IMR-90 (cell line): ENCODE results near the gene GNAT1. TPM values are rescaled to one million over a fixed set of nuclear protein-coding genes. Genes with fewer than 3 reads are reported as not detected.

Experiments used
- ATAC-seq: fragments of 200-7000 bp; cut with Tn5 transposase; 2 replicates; pipeline ENCODE4 v1.9.1; 2020; ENCODE audit warnings: low read depth, mild to moderate bottlenecking, moderate library complexity
- BruUV-seq: library from RNA; stranded (reverse); fragments of 400-500 nt; replicated peaks from 2 replicates; lab custom pipeline; 2021; lab: Mats Ljungman, UMichigan
- CTCF ChIA-PET: fragments of 300-600 bp; formaldehyde crosslinking; extraction: SDS; loops from one replicate; lab custom pipeline; 2021; ENCODE audit warnings: antibody characterized with exemption; lab: Yijun Ruan, JAX
- POLR2A ChIA-PET: fragments of 300-600 bp; sonication (Branson Sonifier 250); formaldehyde crosslinking; loops from one replicate; lab custom pipeline; 2022; ENCODE audit warnings: antibody characterized with exemption; ENCODE audit not compliant: unreplicated experiment; lab: Charles Lee
- DNase-seq: peaks from one replicate; pipeline ENCODE4 v3.0.0; 2013
- H2AFZ ChIP-seq: replicated peaks from 2 replicates; pipeline ENCODE3; 2013; ENCODE audit warnings: low read length, mild to moderate bottlenecking; ENCODE audit not compliant: poor library complexity
- H2AK5ac ChIP-seq: 2 replicates; pipeline ENCODE4 v1.6.1; 2013; ENCODE audit warnings: low read depth, low read length, inconsistent platforms
- H2AK9ac ChIP-seq: replicated peaks from 2 replicates; pipeline ENCODE3; 2013; ENCODE audit warnings: mild to moderate bottlenecking, low read depth, low read length, moderate library complexity; ENCODE audit not compliant: poor library complexity
- H2BK120ac ChIP-seq: 2 replicates; pipeline ENCODE4 v1.6.1; 2013; ENCODE audit warnings: low read depth, low read length, inconsistent platforms
- H2BK15ac ChIP-seq: 3 replicates; pipeline ENCODE4 v1.6.1; 2013; ENCODE audit warnings: low read depth, low read length, inconsistent platforms
- H2BK20ac ChIP-seq: 2 replicates; pipeline ENCODE4 v1.6.1; 2013; ENCODE audit warnings: low read depth, mild to moderate bottlenecking, inconsistent platforms, low read length, moderate library complexity
- H2BK5ac ChIP-seq: 2 replicates; pipeline ENCODE4 v1.6.1; 2013; ENCODE audit warnings: mild to moderate bottlenecking, low read depth, low read length, inconsistent platforms; ENCODE audit not compliant: poor library complexity, severe bottlenecking
- H3K14ac ChIP-seq: replicated peaks from 2 replicates; pipeline ENCODE4 v1.6.1; 2013; ENCODE audit warnings: low read depth, low read length, inconsistent platforms
- H3K18ac ChIP-seq: 2 replicates; pipeline ENCODE4 v1.6.1; 2013; ENCODE audit warnings: low read depth, low read length, control low read depth
- H3K23ac ChIP-seq: 2 replicates; pipeline ENCODE4 v1.6.1; 2013; ENCODE audit warnings: low read depth, low read length, inconsistent platforms
- H3K27ac ChIP-seq: 2 replicates; pipeline ENCODE4 v1.5.1; 2013; ENCODE audit warnings: mild to moderate bottlenecking, control low read depth, low read length; ENCODE audit not compliant: insufficient read depth
- H3K27me3 ChIP-seq: 2 replicates; pipeline ENCODE4 v1.6.1; 2013; ENCODE audit warnings: low read length; ENCODE audit not compliant: control insufficient read depth, insufficient read depth
- H3K36me3 ChIP-seq: 2 replicates; pipeline ENCODE4 v1.6.1; 2013; ENCODE audit warnings: low read length, mixed read lengths; ENCODE audit not compliant: control insufficient read depth, insufficient read depth
- H3K4ac ChIP-seq: 2 replicates; pipeline ENCODE4 v1.6.1; 2013; ENCODE audit warnings: low read depth, low read length, inconsistent platforms
- H3K4me1 ChIP-seq: 2 replicates; pipeline ENCODE4 v1.6.1; 2013; ENCODE audit warnings: low read length, mixed read lengths; ENCODE audit not compliant: control insufficient read depth, insufficient read depth
- H3K4me2 ChIP-seq: 2 replicates; pipeline ENCODE4 v1.6.1; 2013; ENCODE audit warnings: low read depth, mild to moderate bottlenecking, control low read depth, low read length, moderate library complexity
- H3K4me3 ChIP-seq: 2 replicates; pipeline ENCODE4 v1.5.1; 2013; ENCODE audit warnings: low read depth, mild to moderate bottlenecking, control low read depth, low read length, moderate library complexity; ENCODE audit not compliant: insufficient read depth
- H3K56ac ChIP-seq: 2 replicates; pipeline ENCODE4 v1.6.1; 2013; ENCODE audit warnings: low read length, inconsistent platforms; ENCODE audit not compliant: insufficient read depth; ENCODE audit errors: extremely low read depth
- H3K79me1 ChIP-seq, 2 experiments: 2 replicates each; pipeline ENCODE4 v1.6.1; 2013; ENCODE audit warnings: low read length in 2 of 2, inconsistent platforms in 1 of 2, low read depth in 1 of 2
- H3K9ac ChIP-seq: 2 replicates; pipeline ENCODE4 v1.6.1; 2013; ENCODE audit warnings: low read depth, low read length, control low read depth
- H3K9me1 ChIP-seq: 2 replicates; pipeline ENCODE4 v1.6.1; 2013; ENCODE audit warnings: low read length, inconsistent platforms; ENCODE audit not compliant: insufficient read depth
- H3K9me3 ChIP-seq: 2 replicates; pipeline ENCODE4 v1.6.1; 2013; ENCODE audit warnings: low read length; ENCODE audit not compliant: control insufficient read depth, insufficient read depth
- H4K20me1 ChIP-seq: 2 replicates; pipeline ENCODE4 v1.6.1; 2013; ENCODE audit warnings: low read length, inconsistent platforms; ENCODE audit not compliant: insufficient read depth
- H4K5ac ChIP-seq: 2 replicates; pipeline ENCODE4 v1.6.1; 2013; ENCODE audit warnings: mild to moderate bottlenecking, low read depth, low read length, control low read depth
- H4K8ac ChIP-seq, 2 experiments: 2 replicates each; pipeline ENCODE4 v1.6.1; 2013; ENCODE audit warnings: low read depth in 2 of 2, low read length in 2 of 2, control low read depth in 1 of 2, inconsistent platforms in 1 of 2
- H4K91ac ChIP-seq: 2 replicates; pipeline ENCODE4 v1.6.1; 2013; ENCODE audit warnings: low read depth, low read length, inconsistent platforms; ENCODE audit not compliant: insufficient read depth
- BHLHE40 ChIP-seq: fragments of 150-350 bp; IDR thresholded peaks from 2 replicates; pipeline ENCODE4 v1.6.1; 2016; ENCODE audit warnings: mild to moderate bottlenecking, low read depth, low read length
- CEBPB ChIP-seq: IDR thresholded peaks from 2 replicates; pipeline ENCODE4 v1.6.1; 2012; ENCODE audit warnings: low read depth, low read length, improper control_type of control experiment
- CHD1 ChIP-seq: IDR thresholded peaks from 2 replicates; pipeline ENCODE4 v1.6.1; 2012; ENCODE audit warnings: low read depth, low read length, improper control_type of control experiment
- CTCF ChIP-seq: conservative IDR thresholded peaks from 2 replicates; pipeline ENCODE4 v1.5.1; 2012; ENCODE audit warnings: mild to moderate bottlenecking, low read depth, low read length, improper control_type of control experiment
- ELK1 ChIP-seq: fragments of 150-350 bp; IDR thresholded peaks from 2 replicates; pipeline ENCODE4 v1.6.1; 2016; ENCODE audit warnings: low read depth, mild to moderate bottlenecking, low read length, moderate library complexity, borderline replicate concordance
- FOS ChIP-seq: fragments of 150-350 bp; IDR thresholded peaks from 2 replicates; pipeline ENCODE4 v1.6.1; 2016; ENCODE audit warnings: low read depth, low read length
- MAFK ChIP-seq: IDR thresholded peaks from 2 replicates; pipeline ENCODE4 v1.6.1; 2012; ENCODE audit warnings: low read depth, low read length, improper control_type of control experiment
- MAZ ChIP-seq: IDR thresholded peaks from 2 replicates; pipeline ENCODE4 v1.6.1; 2012; ENCODE audit warnings: low read depth, mild to moderate bottlenecking, low read length, improper control_type of control experiment, moderate library complexity, borderline replicate concordance
- MXI1 ChIP-seq: IDR thresholded peaks from 2 replicates; pipeline ENCODE4 v1.6.1; 2012; ENCODE audit warnings: low read depth, mild to moderate bottlenecking, low read length, moderate library complexity, borderline replicate concordance
- NFE2L2 ChIP-seq: fragments of 150-350 bp; IDR thresholded peaks from 2 replicates; pipeline ENCODE4 v1.6.1; 2016; ENCODE audit warnings: low read depth, mild to moderate bottlenecking, low read length
- POLR2A ChIP-seq: IDR thresholded peaks from 2 replicates; pipeline ENCODE4 v1.6.1; 2012; ENCODE audit warnings: mild to moderate bottlenecking, low read depth, low read length
- RAD21 ChIP-seq: IDR thresholded peaks from 2 replicates; pipeline ENCODE4 v1.6.1; 2012; ENCODE audit warnings: low read length, improper control_type of control experiment
- RCOR1 ChIP-seq: IDR thresholded peaks from 2 replicates; pipeline ENCODE4 v1.6.1; 2012; ENCODE audit warnings: mild to moderate bottlenecking, low read length, improper control_type of control experiment; ENCODE audit not compliant: insufficient replicate concordance
- RFX5 ChIP-seq: IDR thresholded peaks from 2 replicates; pipeline ENCODE4 v1.8.0; 2012; ENCODE audit warnings: low read depth, mild to moderate bottlenecking, low read length, moderate library complexity
- SMC3 ChIP-seq: fragments of 150-350 bp; IDR thresholded peaks from 2 replicates; pipeline ENCODE4 v1.6.1; 2016; ENCODE audit warnings: low read depth, mild to moderate bottlenecking, antibody characterized with exemption, low read length, moderate library complexity
- USF2 ChIP-seq: fragments of 150-350 bp; IDR thresholded peaks from 2 replicates; pipeline ENCODE4 v1.6.1; 2017; ENCODE audit warnings: mild to moderate bottlenecking, antibody characterized with exemption, low read length, low read depth
- WGBS, 2 experiments: methylation state at CpG; one replicate each; pipeline versions ENCODE4 v1.1.5 to v1.1.7; 2013; ENCODE audit warnings: missing lambda C conversion rate in 2 of 2; ENCODE audit not compliant: insufficient read length in 1 of 2; ENCODE audit errors: extremely low coverage in 2 of 2; 5-methylcytosine and 5-hydroxymethylcytosine counted together
- dilution Hi-C: fragments of 300-500 bp; cut with HindIII; formaldehyde crosslinking; loops from one replicate; pipeline ENCODE4 v1.14.3; 2018; ENCODE audit warnings: low sequenced_read_pairs; ENCODE audit not compliant: unreplicated experiment
- in situ Hi-C: fragments of 300-500 bp; cut with MboI; formaldehyde crosslinking; loops from 3 replicates; pipeline ENCODE4 v1.14.3; 2019; ENCODE audit warnings: low sequenced_read_pairs, inconsistent platforms, mixed read lengths
- intact Hi-C: fragments of 100-400 bp; cut with micrococcal nuclease; formaldehyde crosslinking; loops from 2 replicates; pipeline ENCODE4 v1.10.0; 2022
- polyA plus RNA-seq, 3 experiments: library from polyadenylated mRNA; depleted of rRNA; stranded (reverse); fragments of >200 nt; gene quantifications; 2 replicates each; pipeline ENCODE4 v1.2.3, GENCODE V29; 2012; ENCODE audit warnings: low replicate concordance in 1 of 3
- total RNA-seq: library from RNA; depleted of rRNA; stranded (reverse); fragments of >200 nt; gene quantifications from 2 replicates; pipeline ENCODE4 v1.2.3, GENCODE V29; 2012

The GNAT1 gene
- total and polyA plus RNA-seq, 2 of the 4 experiments (the other 2 are of a cell fraction), result not detected

GRCh38 chr3:50153782-50154475 is 37.5 kb upstream of the GNAT1 start:
- no peak overlapping the region for H2BK5ac ChIP-seq
- 89% methylated on average over 5 of the region's 9 CpGs; no CpG with 5 or more reads in 1 of the 2 experiments for WGBS, 2 experiments
- no peak overlapping the region for H3K56ac ChIP-seq
- no peak overlapping the region for H4K8ac ChIP-seq
- H2AK9ac ChIP-seq, result peak overlapping the region; percentile 83
- POLR2A ChIA-PET, result no interaction called here
- no peak overlapping the region for H3K4me2 ChIP-seq
- H3K9me3 ChIP-seq, result no peaks in the 10 kb centered on the region
- no peak overlapping the region for H3K23ac ChIP-seq
- H3K27ac ChIP-seq, result no peak overlapping the region
- H4K91ac ChIP-seq, result no peak overlapping the region
- no peak for ATAC-seq
- H3K27me3 ChIP-seq, result peaks cover 7% of the 10 kb centered on the region; the same call in 1 of the 2 replicates
- H4K5ac ChIP-seq, result no peak overlapping the region
- H3K9me1 ChIP-seq, result peaks cover 10% of the 10 kb centered on the region
- CTCF ChIA-PET, result no interaction called here
- peaks cover 25% of the 10 kb centered on the region for H3K4me1 ChIP-seq
- H3K14ac ChIP-seq, result no peak overlapping the region
- no peak overlapping the region for H2AK5ac ChIP-seq
- no TSS peak for BruUV-seq
- intact Hi-C loops, result no loop called here
- H2BK120ac ChIP-seq, result no peak overlapping the region
- H3K4ac ChIP-seq, result no peak overlapping the region
- H3K18ac ChIP-seq, result no peak overlapping the region
- no peaks in the 10 kb centered on the region for H3K36me3 ChIP-seq
- no peak overlapping the region for H2BK15ac ChIP-seq
- H3K79me1 ChIP-seq, result peaks cover 5 to 34% of the 10 kb centered on the region in 2 experiments; a peak in 3 of 4 replicates
- TF ChIP-seq BHLHE40 (no peak), MAZ (no peak), SMC3 (no peak), RCOR1 (no peak), POLR2A (no peak), CEBPB (no peak), USF2 (no peak), RFX5 (no peak), ELK1 (no peak), MAFK (no peak), CTCF (no peak), FOS (no peak), NFE2L2 (no peak), CHD1 (no peak), RAD21 (no peak), MXI1 (no peak)
- no peak for DNase-seq
- dilution Hi-C loops, result no loop called here
- in situ Hi-C loops, result no loop called here
- H4K20me1 ChIP-seq, result 0 out of 2 replicates have a peak, but pooled peaks cover 4% of the 10 kb centered on the region
- no peak overlapping the region for H3K9ac ChIP-seq
- H2BK20ac ChIP-seq, result no peak overlapping the region
- no peak overlapping the region for H2AFZ ChIP-seq
- H3K4me3 ChIP-seq, result no peak overlapping the region
